Endothelial cell of umbilical vein (primary cell): ENCODE data around the gene TGM4.

Experiments used
- EZH2 ChIP-seq: IDR thresholded peaks from 2 replicates; pipeline ENCODE4 v1.6.1; 2012; ENCODE audit warnings: borderline replicate concordance, low read depth, mild to moderate bottlenecking, moderate library complexity, low read length, inconsistent platforms; ENCODE audit not compliant: severe bottlenecking
- FOS ChIP-seq: IDR thresholded peaks from 2 replicates; pipeline ENCODE4 v1.6.1; 2011; ENCODE audit warnings: mild to moderate bottlenecking, low read length, moderate library complexity, borderline replicate concordance; ENCODE audit not compliant: insufficient read depth
- JUN ChIP-seq: IDR thresholded peaks from 2 replicates; pipeline ENCODE4 v1.6.1; 2011; ENCODE audit warnings: borderline replicate concordance, low read depth; ENCODE audit not compliant: insufficient read length, insufficient read depth
- POLR2A ChIP-seq: IDR thresholded peaks from 2 replicates; pipeline ENCODE4 v1.6.1; 2012; ENCODE audit warnings: low read depth, mild to moderate bottlenecking, control low read depth, low read length
- POLR2AphosphoS5 ChIP-seq: IDR thresholded peaks from 2 replicates; pipeline ENCODE4 v1.6.1; 2012; ENCODE audit warnings: low read depth, mild to moderate bottlenecking, control low read depth, low read length, moderate library complexity; ENCODE audit not compliant: insufficient read depth
- TF ChIP-seq, protein P1 (sequence below), 2 donors: IDR thresholded peaks; 1 replicate in 1 of 2; 2 replicates in 1 of 2; pipeline ENCODE4 v1.5.1; 2011; ENCODE audit warnings: low read length in 2 of 2, mild to moderate bottlenecking in 2 of 2, moderate library complexity in 2 of 2, control low read depth in 1 of 2, inconsistent platforms in 1 of 2, low read depth in 1 of 2; ENCODE audit not compliant: insufficient read depth in 1 of 2; ENCODE audit errors: extremely low read depth in 1 of 2

DNA sequence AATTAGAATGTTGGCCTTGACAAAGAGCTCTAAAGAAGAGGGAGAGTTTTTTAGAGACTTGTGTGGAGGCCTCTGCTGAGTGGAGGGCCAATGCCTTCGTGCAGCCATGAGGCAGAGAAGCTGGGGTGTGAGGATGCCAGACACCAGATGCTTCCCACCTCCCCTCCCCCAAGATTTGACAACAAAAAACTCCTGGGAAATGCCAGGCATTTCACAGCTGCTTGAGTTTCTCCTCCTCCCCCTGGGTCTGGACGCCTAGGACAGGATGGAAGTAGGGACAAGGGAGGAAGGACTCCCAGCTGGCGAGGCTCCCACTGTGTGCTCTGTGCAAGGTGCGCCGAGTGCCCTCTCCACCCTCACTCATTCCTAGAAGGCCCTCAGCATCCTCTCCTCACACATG is 20.1 kb downstream of the TGM4 start:
- TF ChIP-seq, protein P1, sequence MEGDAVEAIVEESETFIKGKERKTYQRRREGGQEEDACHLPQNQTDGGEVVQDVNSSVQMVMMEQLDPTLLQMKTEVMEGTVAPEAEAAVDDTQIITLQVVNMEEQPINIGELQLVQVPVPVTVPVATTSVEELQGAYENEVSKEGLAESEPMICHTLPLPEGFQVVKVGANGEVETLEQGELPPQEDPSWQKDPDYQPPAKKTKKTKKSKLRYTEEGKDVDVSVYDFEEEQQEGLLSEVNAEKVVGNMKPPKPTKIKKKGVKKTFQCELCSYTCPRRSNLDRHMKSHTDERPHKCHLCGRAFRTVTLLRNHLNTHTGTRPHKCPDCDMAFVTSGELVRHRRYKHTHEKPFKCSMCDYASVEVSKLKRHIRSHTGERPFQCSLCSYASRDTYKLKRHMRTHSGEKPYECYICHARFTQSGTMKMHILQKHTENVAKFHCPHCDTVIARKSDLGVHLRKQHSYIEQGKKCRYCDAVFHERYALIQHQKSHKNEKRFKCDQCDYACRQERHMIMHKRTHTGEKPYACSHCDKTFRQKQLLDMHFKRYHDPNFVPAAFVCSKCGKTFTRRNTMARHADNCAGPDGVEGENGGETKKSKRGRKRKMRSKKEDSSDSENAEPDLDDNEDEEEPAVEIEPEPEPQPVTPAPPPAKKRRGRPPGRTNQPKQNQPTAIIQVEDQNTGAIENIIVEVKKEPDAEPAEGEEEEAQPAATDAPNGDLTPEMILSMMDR (IDR thresholded peaks at IDR 0.05; ENCODE audit: extremely low read depth in 1 of 2, insufficient read depth in 1 of 2, low read depth in 1 of 2, low read length in 2 of 2), result no peak
- no peak for TF ChIP-seq POLR2A
- TF ChIP-seq JUN, result no peak
- no peak for TF ChIP-seq FOS
- TF ChIP-seq EZH2, result no peak
- TF ChIP-seq POLR2AphosphoS5, result no peak
